GM10266 (cell line): ENCODE data around the gene DOK1.

Experiments
- DNase-seq: peaks from one replicate; pipeline ENCODE4 v3.0.0; 2012; ENCODE audit errors: extremely low spot score
- TF ChIP-seq, protein P1 (sequence below): IDR thresholded peaks from 2 replicates; pipeline ENCODE4 v1.5.1; 2012; ENCODE audit warnings: mild to moderate bottlenecking, low read depth; ENCODE audit not compliant: control insufficient read depth, insufficient read depth; ENCODE audit errors: missing control alignments

DOK1 gene

DNA sequence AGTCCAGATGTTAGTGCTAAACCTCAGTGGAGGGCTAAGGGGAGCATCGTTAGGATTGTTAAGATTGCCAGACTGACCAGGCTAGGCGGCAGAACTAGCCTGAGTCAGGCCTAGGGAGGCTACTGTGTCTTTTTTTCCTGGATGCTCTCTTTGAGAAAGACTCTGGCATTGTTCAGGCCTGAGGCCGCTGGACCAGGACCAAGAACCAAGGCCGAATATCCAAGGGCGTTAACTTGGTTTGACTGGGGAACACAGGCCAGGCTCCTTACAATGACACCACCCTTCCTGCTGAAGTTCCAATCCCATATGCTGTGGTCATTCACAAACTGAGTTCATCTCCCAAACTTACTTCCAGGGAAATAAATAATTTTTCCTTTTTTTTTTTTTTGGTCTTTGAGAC, 14.2 kb upstream of the DOK1 start:
- no peak for DNase-seq
- TF ChIP-seq, protein P1, sequence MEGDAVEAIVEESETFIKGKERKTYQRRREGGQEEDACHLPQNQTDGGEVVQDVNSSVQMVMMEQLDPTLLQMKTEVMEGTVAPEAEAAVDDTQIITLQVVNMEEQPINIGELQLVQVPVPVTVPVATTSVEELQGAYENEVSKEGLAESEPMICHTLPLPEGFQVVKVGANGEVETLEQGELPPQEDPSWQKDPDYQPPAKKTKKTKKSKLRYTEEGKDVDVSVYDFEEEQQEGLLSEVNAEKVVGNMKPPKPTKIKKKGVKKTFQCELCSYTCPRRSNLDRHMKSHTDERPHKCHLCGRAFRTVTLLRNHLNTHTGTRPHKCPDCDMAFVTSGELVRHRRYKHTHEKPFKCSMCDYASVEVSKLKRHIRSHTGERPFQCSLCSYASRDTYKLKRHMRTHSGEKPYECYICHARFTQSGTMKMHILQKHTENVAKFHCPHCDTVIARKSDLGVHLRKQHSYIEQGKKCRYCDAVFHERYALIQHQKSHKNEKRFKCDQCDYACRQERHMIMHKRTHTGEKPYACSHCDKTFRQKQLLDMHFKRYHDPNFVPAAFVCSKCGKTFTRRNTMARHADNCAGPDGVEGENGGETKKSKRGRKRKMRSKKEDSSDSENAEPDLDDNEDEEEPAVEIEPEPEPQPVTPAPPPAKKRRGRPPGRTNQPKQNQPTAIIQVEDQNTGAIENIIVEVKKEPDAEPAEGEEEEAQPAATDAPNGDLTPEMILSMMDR: no peak

DNA sequence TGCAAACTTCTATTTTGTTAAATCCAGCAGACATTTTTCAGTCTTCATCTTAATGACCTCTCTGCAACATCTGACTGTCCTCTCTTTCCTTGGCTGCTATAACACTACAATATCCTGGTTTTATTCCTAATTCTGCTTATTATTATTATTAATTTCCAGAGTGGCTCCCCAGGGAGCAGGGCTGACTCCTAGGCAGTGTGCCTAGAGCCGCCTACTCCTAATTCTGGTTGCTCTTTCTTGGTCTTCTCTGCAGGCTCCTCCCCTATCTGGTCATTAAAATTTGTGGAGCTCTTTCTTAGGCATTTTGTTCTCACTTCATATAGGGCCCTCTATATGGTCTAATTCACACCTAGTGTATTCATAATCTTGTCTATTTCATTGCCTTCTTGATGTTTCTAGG, 11.5 kb upstream of the DOK1 start:
- DNase-seq: no peak
- TF ChIP-seq, protein P1: no peak

GRCh38 chr2:74544634-74545033, 9.9 kb upstream of the DOK1 start:
- TF ChIP-seq, protein P1: peak; percentile 31
- DNase-seq: peak; percentile 36

GRCh38 chr2:74546004-74546403, 8.5 kb upstream of the DOK1 start:
- DNase-seq: no peak
- TF ChIP-seq, protein P1: no peak

DNA sequence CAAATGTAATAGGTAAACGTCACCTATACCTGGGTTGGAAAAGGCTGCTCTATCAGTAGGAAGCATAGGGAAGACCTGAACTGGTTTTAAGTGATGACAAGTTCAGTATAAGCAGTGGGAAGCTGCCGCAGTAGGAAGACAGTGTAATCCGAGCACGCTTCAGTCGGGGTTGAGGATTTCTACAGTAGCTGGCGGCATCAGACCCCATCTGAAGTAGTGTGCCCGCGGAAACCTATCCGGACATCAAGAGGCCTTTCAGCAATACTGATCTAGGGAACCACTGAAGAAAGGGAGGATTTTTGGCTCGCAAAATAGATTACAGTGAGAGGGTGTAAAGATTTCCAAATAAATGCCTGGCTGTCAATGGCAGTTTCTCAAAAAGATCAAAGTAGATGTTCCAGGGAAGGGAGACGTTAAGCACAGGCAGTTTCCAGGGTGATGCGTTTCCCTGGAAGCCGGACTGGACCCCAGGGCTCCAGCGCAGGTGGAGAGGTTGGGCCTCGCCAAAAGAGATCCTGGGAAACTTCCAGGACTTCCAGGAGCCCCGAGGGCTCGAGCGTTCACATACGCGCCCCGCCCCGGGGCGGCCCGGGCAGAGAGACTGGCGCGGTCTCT, 6.1 kb upstream of the DOK1 start:
- DNase-seq: no peak
- TF ChIP-seq, protein P1: no peak

DNA sequence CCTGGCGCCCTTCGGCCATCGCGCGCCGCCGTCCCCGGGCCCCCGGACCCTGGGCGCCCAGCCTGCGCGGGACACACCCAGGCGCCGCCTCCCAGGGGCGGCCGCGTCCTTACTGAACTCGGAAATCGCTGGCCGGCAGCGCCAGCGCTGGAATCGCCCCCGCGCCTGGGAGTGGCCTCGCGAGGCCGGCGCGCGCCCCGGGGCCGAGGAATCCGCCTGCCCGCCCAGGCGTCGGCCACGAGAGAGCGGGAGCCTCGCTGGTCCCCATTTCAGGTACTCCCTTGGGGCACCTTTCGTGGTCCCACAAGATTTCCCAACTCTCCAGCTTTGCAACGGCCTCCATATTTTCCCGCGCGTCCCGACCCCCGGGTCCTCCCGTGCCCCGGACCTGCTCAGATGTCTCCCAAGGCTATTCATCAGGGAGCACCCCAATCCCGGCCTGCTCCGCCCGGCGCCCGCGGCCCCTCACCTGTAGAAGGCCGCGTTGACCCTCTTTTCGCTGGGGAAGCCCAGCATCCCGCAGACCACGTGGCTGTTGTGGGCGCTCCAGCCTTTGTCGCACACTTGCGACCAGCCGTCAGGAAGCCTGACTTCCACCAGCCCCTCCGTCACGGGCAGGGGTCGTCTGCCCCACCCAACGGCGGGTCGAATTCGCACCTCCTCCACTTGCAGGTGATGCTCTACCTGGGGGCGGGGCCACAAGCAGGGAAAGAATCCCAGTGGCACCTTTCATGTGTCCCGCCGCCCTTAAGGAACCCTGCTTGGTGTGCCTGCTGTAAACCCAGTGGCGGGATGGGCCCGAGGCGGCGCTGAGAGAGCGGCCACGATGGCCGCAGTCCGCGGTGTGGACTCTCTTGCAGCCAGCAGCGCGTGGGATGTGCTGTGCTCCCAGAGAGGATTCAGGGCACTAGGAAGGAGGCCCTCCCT, 5.4 kb upstream of the DOK1 start:
- peak; percentile 87 for DNase-seq

More for the DNA sequence above, 5.4 kb upstream of the DOK1 start:
- TF ChIP-seq, protein P1: no peak
